GF-D8 (cell line): ENCODE measurements around the gene ZNF438.

ENCODE experiments used
- DNase-seq: peaks from one replicate; lab custom pipeline; 2025; lab: John Stamatoyannopoulos, UW

Gene ZNF438

GRCh38 chr10:31013331-31013730 is 18.3 kb downstream of the ZNF438 start:
- no peak for DNase-seq

DNA sequence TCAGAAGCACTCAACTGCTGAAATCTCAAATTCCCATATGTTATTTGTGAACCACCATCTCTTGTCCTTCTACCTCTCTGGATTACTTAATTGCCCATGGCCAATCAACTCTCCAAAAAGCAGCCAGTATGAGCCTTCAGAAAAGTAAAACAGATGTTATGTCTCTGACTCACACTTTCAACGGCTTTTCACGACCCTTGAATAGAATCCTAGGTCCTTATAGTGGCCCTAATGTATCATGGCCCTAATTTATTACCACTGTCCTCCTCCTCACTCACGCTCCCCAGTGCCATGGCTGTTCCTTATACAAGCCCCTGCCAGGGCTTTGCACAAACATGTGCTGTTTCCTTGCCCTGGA is 20.0 kb downstream of the ZNF438 start:
- no peak for DNase-seq

DNA sequence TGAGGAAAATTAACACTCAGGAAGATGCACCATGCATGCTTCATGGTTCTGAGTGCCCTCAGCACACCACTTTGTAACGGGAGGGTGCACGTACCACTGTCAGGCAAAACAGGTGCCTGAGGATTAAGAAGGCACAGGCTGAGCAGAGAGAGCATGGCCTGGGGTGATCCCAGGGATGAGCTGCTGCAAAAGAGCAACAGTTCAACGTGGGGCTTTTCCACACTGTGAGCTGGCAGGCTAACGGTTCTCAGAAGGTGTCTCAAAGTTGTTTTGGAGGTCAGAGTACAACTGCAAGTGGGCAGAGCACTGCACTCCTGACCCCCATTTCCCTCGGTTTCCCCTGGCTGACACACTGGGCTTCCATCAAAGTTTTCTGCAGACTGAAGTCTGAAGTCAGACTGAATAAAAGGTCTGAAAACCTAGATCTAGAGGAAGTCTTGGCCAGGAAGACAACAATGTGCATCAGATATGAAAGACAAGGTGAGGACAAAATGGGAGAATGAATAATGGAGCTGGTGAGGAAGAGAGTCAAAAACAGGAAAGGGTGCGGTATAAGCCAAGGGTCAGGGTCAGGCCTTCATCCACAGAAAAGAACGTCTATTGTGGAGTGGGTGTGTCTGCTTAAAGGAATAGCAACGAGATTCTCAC is 20.5 kb downstream of the ZNF438 start:
- no peak for DNase-seq

DNA sequence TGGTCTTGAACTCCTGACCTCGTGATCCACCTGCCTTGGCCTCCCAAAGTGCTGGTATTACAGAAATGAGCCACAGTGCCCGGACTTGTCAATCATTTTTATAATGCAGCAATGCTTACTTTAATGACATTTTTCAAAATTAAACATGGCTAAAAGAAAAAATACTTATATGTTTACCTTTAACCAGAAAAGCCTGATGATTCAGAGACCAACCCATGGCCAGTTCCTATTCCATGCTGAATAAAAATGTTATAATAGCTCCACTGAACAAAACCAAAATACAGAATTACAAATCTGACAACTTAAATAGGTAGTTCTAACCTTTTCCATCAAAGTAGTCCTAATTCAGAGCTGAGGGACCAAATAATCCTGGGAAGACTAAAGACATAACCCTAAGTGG is 21.6 kb downstream of the ZNF438 start:
- DNase-seq: no peak

- DNase-seq: no peak
Observed at GRCh38 chr10:31005895-31006294, 25.8 kb downstream of the ZNF438 start.

GRCh38 chr10:31004611-31005193 is 27.0 kb downstream of the ZNF438 start:
- no peak for DNase-seq

GRCh38 chr10:31001740-31002139 is 29.9 kb downstream of the ZNF438 start:
- DNase-seq: no peak

GRCh38 chr10:31000867-31001266 is 30.8 kb downstream of the ZNF438 start:
- DNase-seq: peak; percentile 92

DNA sequence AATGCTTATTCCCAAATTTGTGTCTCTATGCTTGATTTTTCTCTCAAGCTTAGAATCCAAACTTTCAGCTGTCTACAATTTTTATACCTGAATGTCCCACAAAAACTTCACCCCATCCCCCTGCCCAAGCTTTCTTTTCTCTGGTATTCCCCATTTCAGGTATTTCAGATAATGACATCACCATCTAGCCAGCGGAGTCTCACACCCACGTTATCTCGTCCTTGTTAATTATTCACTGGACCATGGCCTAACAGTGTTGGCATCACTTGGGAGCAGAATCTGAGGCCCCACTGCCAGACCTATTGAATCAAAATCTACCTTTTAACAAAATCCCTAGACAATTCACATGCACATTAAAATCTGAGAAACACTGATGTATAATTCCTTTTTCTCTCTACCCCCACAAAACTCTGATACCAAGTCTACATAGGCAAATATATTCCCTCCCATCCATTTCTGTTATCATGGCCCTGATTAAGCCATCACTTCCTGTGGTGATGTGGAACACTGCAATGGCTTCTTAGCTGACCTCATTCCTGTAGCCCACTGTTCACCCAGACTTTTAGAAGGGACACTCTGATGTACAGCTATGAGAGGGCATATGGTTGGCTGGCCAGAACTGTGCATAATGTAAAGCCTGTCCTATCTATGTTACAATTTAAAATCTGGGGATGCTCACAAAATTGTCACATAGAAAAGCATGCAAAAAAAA is 31.4 kb downstream of the ZNF438 start:
- peak; percentile 47 for DNase-seq

DNA sequence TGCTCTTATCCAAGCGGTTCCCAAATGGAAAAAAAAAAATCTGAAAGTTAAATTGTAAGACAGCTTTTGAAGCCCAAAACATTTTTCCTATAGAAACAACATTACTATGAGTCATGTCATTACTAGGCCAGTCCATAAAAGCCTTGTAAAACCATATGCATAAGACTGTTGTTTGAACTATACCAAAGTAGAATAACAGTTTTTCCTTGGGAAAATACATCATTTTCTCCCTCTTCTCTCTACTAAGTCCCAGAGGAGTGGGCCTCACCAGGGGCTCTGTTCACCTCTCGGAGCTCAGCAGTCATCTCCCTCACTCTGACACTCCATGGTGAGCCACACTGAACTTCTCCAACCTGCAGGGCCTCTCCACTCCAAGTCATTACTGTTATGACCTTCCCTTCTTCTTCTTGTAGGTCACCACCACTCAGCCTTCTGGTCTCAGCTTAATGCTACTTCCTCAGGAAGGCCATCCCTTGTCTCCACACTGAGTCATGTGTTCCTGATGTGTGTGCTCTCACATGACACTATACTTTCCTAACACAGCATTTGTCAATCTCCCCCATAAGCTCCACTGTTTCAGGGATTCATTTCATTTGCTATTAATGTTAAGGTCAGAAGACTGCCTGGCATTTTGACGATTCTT is 32.5 kb downstream of the ZNF438 start:
- DNase-seq: peak; percentile 94

- DNase-seq: peak; percentile 27
Observed at GRCh38 chr10:30997536-30998235, 34.0 kb downstream of the ZNF438 start.

- DNase-seq: no peak
Observed at GRCh38 chr10:30996481-30997005, 35.1 kb downstream of the ZNF438 start.

GRCh38 chr10:30995081-30995770 is 36.4 kb downstream of the ZNF438 start:
- peak; percentile 54 for DNase-seq

DNA sequence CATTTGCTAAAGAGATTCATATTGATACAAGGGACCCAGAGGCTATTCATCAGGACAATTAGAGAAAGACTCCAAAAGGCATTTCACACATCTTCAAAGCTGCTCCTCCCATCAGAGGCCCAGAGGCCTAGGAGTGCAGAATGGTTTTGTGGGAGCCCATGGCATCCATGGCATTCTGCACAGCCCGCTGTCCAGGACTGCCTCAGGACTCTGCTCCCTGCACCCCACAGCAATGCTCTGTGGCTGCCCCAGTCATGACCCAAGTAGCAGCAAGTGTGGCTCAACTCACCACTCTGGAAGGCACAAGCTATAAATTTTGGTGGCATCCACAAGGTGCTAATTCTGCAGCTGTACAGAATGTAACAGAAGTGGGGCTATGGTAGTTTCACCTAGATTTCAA is 38.5 kb downstream of the ZNF438 start:
- no peak for DNase-seq

DNA sequence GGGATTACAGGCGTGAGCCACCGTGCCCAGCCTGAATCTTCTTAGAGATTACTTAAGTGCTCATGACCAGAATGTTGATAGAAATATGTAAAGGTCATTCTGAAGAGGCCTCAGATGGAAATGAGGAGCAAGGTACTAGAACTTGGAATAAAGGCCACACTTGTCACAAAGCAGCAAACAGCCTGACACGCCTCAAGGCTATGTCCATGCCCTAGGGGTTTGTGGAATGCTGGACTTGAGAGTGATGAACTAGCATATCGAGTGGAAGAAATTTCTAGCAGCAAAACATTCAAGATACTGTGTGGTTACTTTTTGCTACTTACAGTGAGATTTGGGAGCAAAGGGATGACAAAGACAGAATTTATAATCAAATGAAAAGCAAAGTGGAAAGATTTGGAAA is 39.0 kb downstream of the ZNF438 start:
- no peak for DNase-seq

- DNase-seq: no peak
Observed at GRCh38 chr10:30991647-30992011, 40.0 kb downstream of the ZNF438 start.

DNA sequence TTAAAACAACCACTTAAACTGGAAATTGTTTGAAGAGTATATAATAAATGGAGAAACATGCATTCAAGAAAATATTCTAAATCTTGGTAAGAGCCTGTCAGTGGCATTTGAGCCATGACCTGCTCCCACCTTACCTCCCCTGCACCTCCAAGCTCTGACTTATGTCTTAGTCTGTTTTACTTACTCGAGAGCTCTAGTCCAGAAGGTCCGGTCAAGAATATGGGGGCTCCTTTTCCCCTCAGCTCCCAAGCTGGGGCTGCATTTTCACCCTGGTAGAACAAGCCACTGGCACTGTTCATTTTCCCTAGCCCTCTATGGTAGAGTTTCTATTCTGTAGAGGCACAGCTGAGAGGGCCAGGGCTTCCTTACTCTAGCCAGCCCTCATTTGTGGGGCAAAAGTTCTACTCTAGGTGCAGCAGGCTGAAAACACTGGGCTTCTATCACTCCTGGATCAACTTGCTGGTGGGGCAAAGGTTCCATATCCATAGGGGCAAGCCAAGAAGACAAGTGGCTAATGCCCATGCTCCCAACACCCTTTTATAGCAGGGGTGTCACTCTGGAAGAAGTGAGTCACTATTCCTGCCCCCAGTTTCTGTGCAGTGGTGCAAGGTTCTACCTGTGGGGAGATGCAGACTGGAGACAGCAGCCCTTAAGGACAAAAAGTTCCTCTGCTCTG is 40.6 kb downstream of the ZNF438 start:
- DNase-seq: no peak

- no peak for DNase-seq
Observed at GRCh38 chr10:30990351-30990750, 41.3 kb downstream of the ZNF438 start.

DNA sequence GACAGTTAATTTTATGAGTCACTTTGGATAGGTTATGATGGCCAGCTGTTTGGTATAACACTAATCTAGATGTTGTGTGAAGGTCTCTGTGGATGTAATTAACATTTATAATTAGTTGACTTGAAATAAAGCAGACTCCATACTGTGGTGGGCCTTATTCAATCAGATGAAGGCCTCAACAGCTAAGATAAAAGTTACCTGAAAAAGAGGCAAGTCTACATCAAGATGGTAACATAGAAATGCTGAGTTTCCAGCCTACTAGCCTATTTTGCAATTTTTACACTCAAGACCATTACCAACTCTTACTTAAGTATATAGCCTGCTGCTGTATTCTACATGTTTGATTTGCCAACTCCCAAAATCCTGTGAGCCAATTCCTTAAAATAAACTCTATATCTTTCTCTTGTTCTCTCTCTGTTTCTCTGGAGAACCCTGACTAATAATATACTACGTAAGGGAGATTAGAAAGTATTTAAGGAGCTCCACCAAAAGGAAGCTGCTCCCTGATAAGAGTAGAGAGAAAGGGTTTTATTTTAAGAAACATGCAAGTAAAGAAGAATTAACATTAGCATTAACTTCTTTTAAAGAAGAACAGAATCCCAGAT is 42.7 kb downstream of the ZNF438 start:
- DNase-seq: no peak

GRCh38 chr10:30987463-30987862 is 44.2 kb downstream of the ZNF438 start:
- no peak for DNase-seq
